WERI-Rb-1 (cell line): ENCODE results near the gene GPC5.

Experiments used
- DNase-seq: peaks from one replicate; pipeline ENCODE4 v3.0.0-alpha.2; 2020
- H3K27ac ChIP-seq: fragments of 250-450 bp; sonication (Bioruptor Pico); 2 replicates; pipeline ENCODE4 v1.5.1; 2020; ENCODE audit warnings: mild to moderate bottlenecking, moderate library complexity
- H3K27me3 ChIP-seq: fragments of 250-450 bp; sonication (Bioruptor Pico); 2 replicates; pipeline ENCODE4 v1.5.1; 2021; ENCODE audit warnings: mild to moderate bottlenecking, low read depth, moderate library complexity; ENCODE audit not compliant: insufficient read depth, severe bottlenecking
- H3K36me3 ChIP-seq: fragments of 250-450 bp; sonication (Bioruptor Pico); 2 replicates; pipeline ENCODE4 v1.5.1; 2020; ENCODE audit warnings: mild to moderate bottlenecking, moderate library complexity
- H3K4me3 ChIP-seq: 2 replicates; pipeline ENCODE4 v1.5.1; 2011; ENCODE audit warnings: low read depth, mild to moderate bottlenecking, control low read depth, low read length
- H3K9me3 ChIP-seq: fragments of 250-450 bp; sonication (Bioruptor Pico); 2 replicates; pipeline ENCODE4 v1.5.1; 2021; ENCODE audit warnings: mild to moderate bottlenecking, moderate library complexity; ENCODE audit not compliant: severe bottlenecking
- TF ChIP-seq, protein P1 (sequence below): IDR thresholded peaks from 2 replicates; pipeline ENCODE4 v1.5.1; 2011; ENCODE audit warnings: low read depth, mild to moderate bottlenecking, control low read depth, inconsistent platforms, low read length

GPC5 gene

DNA sequence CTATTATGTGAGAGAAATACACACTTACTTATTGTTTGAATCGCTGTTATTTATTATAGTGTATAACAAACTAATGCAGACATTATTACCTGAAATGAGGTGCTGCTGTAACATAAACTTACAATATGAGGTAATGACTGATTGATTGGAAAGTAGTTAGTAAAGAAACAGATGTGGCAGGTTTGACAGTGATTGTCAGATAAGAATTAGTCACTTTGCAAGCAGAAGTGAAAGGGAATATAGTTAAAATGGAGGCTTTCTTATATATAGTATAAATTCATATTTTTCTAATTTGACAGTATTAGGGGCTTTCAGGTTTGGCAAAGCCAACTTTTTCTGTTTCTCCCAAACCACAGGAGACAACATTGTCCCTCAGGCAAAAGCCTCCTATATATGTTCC lies 30.3 kb upstream of the GPC5 start:
- Histone ChIP-seq H3K27me3 (no peaks in the 10 kb centered on the region), H3K4me3 (no peak overlapping the region), H3K9me3 (no peaks in the 10 kb centered on the region), H3K36me3 (no peaks in the 10 kb centered on the region), H3K27ac (no peak overlapping the region)
- TF ChIP-seq, protein P1, sequence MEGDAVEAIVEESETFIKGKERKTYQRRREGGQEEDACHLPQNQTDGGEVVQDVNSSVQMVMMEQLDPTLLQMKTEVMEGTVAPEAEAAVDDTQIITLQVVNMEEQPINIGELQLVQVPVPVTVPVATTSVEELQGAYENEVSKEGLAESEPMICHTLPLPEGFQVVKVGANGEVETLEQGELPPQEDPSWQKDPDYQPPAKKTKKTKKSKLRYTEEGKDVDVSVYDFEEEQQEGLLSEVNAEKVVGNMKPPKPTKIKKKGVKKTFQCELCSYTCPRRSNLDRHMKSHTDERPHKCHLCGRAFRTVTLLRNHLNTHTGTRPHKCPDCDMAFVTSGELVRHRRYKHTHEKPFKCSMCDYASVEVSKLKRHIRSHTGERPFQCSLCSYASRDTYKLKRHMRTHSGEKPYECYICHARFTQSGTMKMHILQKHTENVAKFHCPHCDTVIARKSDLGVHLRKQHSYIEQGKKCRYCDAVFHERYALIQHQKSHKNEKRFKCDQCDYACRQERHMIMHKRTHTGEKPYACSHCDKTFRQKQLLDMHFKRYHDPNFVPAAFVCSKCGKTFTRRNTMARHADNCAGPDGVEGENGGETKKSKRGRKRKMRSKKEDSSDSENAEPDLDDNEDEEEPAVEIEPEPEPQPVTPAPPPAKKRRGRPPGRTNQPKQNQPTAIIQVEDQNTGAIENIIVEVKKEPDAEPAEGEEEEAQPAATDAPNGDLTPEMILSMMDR, result no peak
- no peak for DNase-seq

DNA sequence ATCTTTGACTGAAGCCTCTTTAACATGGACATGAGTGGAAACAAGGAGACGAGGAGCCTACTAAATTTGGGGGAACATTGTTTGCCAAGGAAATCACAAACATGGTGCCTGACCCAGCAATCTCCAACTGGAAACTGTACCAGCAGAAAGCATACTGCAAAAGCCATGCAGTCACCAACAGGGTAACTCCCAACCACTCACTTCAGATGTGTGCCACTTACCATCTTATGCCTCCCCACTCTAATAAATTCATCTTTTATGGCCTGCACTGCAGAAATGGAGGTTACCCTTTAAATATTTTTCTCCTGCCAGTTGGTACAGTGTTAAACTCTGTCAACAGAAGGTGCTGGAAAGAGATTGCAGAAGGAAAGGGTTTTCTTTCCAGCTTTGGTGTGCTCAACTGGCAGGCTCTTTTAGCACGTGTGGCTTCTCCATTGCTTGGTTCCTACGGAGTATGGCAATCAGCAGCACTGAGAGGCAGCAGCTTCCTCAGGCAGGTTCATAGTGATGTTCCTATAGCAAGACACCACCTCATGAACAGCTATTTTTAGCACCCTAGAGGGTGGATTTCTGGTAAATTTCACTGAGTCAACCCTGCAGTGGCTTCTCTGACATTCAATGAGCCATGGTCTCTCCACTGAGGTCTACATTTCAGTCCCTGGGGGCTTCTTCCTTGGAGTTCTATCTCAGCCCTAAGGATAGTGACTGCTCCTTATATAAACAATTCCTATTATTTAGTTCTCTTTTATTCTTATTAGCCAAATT lies 29.6 kb upstream of the GPC5 start:
- Histone ChIP-seq H3K9me3 (no peaks in the 10 kb centered on the region), H3K4me3 (no peak overlapping the region), H3K27me3 (no peaks in the 10 kb centered on the region), H3K27ac (no peak overlapping the region), H3K36me3 (no peaks in the 10 kb centered on the region)
- no peak for DNase-seq
- TF ChIP-seq, protein P1, result no peak

DNA sequence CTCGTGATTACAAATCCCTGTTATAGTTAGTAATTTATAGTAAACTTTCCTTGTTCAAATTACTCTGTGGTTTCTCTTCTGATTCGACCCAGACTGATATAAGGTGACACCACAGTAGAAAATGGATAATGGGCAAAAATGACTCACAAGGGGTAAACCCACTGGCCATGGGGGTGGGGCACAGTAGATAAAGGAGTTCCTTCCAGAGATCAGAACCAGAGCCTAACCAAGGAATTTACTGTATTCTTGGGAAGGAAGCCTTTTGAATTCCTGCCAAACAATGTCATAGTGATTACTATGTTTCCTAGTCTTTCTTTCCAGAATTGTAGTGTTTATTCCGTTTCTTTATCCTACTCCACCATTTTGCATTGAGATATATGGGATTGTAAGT lies 29.0 kb upstream of the GPC5 start:
- Histone ChIP-seq H3K4me3 (no peak overlapping the region), H3K27me3 (no peaks in the 10 kb centered on the region), H3K9me3 (no peaks in the 10 kb centered on the region), H3K36me3 (no peaks in the 10 kb centered on the region), H3K27ac (no peak overlapping the region)
- TF ChIP-seq, protein P1, result no peak
- DNase-seq, result no peak

DNA sequence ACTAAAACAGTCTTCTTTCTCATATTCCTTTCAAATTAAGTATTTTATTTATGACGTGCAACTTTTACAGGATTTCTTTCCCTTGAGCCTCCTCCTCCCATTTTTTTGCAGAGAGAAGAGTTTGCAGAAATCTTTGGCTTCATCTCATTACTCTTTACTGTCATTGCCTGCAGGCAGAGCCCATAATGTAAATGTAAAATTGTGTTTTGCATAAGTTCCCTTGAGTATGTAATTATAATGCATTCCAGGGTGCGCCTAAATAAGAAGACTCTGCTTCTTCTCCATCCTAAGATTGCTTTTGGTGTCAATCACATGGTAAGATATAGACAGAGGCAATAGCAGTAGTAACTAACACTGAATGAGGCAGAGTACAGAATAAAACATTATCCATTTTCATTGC lies 27.9 kb upstream of the GPC5 start:
- TF ChIP-seq, protein P1, result no peak
- Histone ChIP-seq H3K4me3 (no peak overlapping the region), H3K36me3 (no peaks in the 10 kb centered on the region), H3K27ac (no peak overlapping the region), H3K9me3 (no peaks in the 10 kb centered on the region), H3K27me3 (no peaks in the 10 kb centered on the region)
- no peak for DNase-seq

DNA sequence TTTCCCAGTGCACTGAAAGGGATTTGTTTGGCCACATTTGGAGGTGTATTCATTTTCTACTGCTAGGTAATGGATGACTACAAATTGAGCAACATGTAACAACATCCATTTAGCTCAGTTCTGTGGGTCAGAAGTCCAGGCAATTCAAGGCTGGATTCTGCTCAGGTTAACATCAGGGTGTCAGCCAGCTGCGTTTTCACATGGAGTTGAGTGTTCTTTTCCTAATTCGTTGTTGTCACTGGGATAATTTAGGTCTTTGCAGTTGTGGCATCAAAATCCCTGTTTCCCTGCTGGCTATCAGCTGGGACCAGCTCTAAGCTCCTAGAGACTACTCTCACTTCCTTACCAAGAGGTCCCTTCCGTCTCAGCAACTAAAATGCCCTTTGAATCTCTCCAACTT lies 25.5 kb upstream of the GPC5 start:
- Histone ChIP-seq H3K27ac (no peak overlapping the region), H3K4me3 (no peak overlapping the region), H3K27me3 (no peaks in the 10 kb centered on the region), H3K36me3 (no peaks in the 10 kb centered on the region), H3K9me3 (no peaks in the 10 kb centered on the region)
- DNase-seq, result no peak
- TF ChIP-seq, protein P1, result no peak
